Left ventricle myocardium inferior (tissue), 1 donor: ENCODE measurements around the gene ACADVL. TPM values are rescaled to one million over a fixed set of nuclear protein-coding genes. Genes with fewer than 3 reads are reported as not detected.
A peak's percentile ranks its signal among the peaks of the same experiment; 100 is the strongest.
"Not testable (repeated sequence)": the region's sequence is repeated elsewhere in the genome, so short reads cannot be mapped to it uniquely, and the experiment has no call there.

ENCODE experiments used
- DNase-seq: peaks from one replicate; pipeline ENCODE4 v3.0.0-alpha.2; 2020
- H3K27ac ChIP-seq: fragments of 200-600 bp; replicated peaks from 2 replicates; pipeline ENCODE4 v1.8.0; 2021
- H3K27me3 ChIP-seq: fragments of 200-600 bp; 2 replicates; pipeline ENCODE4 v1.8.0; 2021; ENCODE audit warnings: low read depth
- H3K36me3 ChIP-seq: fragments of 200-600 bp; 2 replicates; pipeline ENCODE4 v1.8.0; 2021
- H3K4me1 ChIP-seq: fragments of 200-600 bp; 2 replicates; pipeline ENCODE4 v1.8.0; 2021
- H3K4me3 ChIP-seq: fragments of 200-600 bp; 2 replicates; pipeline ENCODE4 v1.8.0; 2021; ENCODE audit warnings: mild to moderate bottlenecking, moderate library complexity
- H3K9me3 ChIP-seq: fragments of 200-600 bp; replicated peaks from 2 replicates; pipeline ENCODE4 v1.8.0; 2021
- CTCF ChIP-seq: fragments of 200-600 bp; IDR thresholded peaks from 2 replicates; pipeline ENCODE4 v1.8.0; 2021; ENCODE audit warnings: antibody characterized with exemption, mild to moderate bottlenecking, borderline replicate concordance
- intact Hi-C: fragments of 100-400 bp; cut with micrococcal nuclease; formaldehyde crosslinking; loops from one replicate; pipeline ENCODE4 v1.11.0; 2022
- total RNA-seq: library from RNA; stranded (reverse); fragmentation: NEBNext Ultra II Directional; extraction: Animal tissue kit (Norgen Biotek cat#: 25700); gene quantifications from one replicate; pipeline ENCODE4 v1.2.1, GENCODE V29; 2021
- donor health status: DM: no; HTN: yes; CAD: no; lungs with severe emphysema.

The ACADVL gene
- total RNA-seq, 1 donor from 2014 or later, result 1,845 TPM

GRCh38 chr17:7242717-7243452 is 23.1 kb downstream of the ACADVL start:
- Histone ChIP-seq H3K36me3 (peaks cover 48% of the 10 kb centered on the region), H3K27ac (peak overlapping the region; percentile 99), H3K27me3 (no peaks in the 10 kb centered on the region), H3K4me3 (peak overlapping the region; percentile 97), H3K9me3 (no peaks in the 10 kb centered on the region), H3K4me1 (peaks cover 45% of the 10 kb centered on the region)
- no peak for TF ChIP-seq CTCF
- intact Hi-C loops, result no loop called here
- DNase-seq, result peak; percentile 97

- TF ChIP-seq CTCF, result no peak
- intact Hi-C loops, result no loop called here
- DNase-seq, result no peak
- H3K9me3 ChIP-seq, result no peaks in the 10 kb centered on the region
- no peaks in the 10 kb centered on the region for H3K27me3 ChIP-seq
- peak overlapping the region; percentile 99 for H3K27ac ChIP-seq
- peaks cover 49% of the 10 kb centered on the region for H3K4me1 ChIP-seq
- peak overlapping the region; percentile 97 for H3K4me3 ChIP-seq
- peaks cover 48% of the 10 kb centered on the region for H3K36me3 ChIP-seq
Measured at GRCh38 chr17:7243453-7243729, 23.7 kb downstream of the ACADVL start.

GRCh38 chr17:7243838-7244237 is 24.1 kb downstream of the ACADVL start:
- intact Hi-C loops, H3K27me3 ChIP-seq, H3K9me3 ChIP-seq, DNase-seq: not testable (repeated sequence)
- H3K36me3 ChIP-seq, result peaks cover 48% of the 10 kb centered on the region
- H3K4me3 ChIP-seq, result peak overlapping the region; percentile 97
- H3K27ac ChIP-seq, result peak overlapping the region; percentile 99
- H3K4me1 ChIP-seq, result peaks cover 50% of the 10 kb centered on the region

- no peak overlapping the region for H3K27ac ChIP-seq
- intact Hi-C loops, result no loop called here
- peaks cover 53% of the 10 kb centered on the region for H3K4me1 ChIP-seq
- peaks cover 35% of the 10 kb centered on the region for H3K36me3 ChIP-seq
- no peak for TF ChIP-seq CTCF
- no peaks in the 10 kb centered on the region for H3K9me3 ChIP-seq
- DNase-seq, result no peak
- no peaks in the 10 kb centered on the region for H3K27me3 ChIP-seq
- H3K4me3 ChIP-seq, result no peak overlapping the region
Measured at GRCh38 chr17:7246779-7247178, 27.0 kb downstream of the ACADVL start.

- peak overlapping the region; percentile 99 for H3K27ac ChIP-seq
- peak overlapping the region; percentile 99 for H3K4me3 ChIP-seq
Measured at GRCh38 chr17:7248796-7249195, 29.1 kb downstream of the ACADVL start.

More at GRCh38 chr17:7248796-7249195, 29.1 kb downstream of the ACADVL start:
- Histone ChIP-seq H3K27me3 (no peaks in the 10 kb centered on the region), H3K9me3 (no peaks in the 10 kb centered on the region), H3K36me3 (peaks cover 35% of the 10 kb centered on the region), H3K4me1 (peaks cover 55% of the 10 kb centered on the region)
- intact Hi-C loops, result no loop called here
- no peak for TF ChIP-seq CTCF
- DNase-seq, result no peak
